IMR-90 (cell line): ENCODE measurements around the gene TMEM269. TPM values are rescaled to one million over a fixed set of nuclear protein-coding genes. Genes with fewer than 3 reads are reported as not detected.

Source experiments
- ATAC-seq: fragments of 200-7000 bp; cut with Tn5 transposase; 2 replicates; pipeline ENCODE4 v1.9.1; 2020; ENCODE audit warnings: low read depth, mild to moderate bottlenecking, moderate library complexity
- Bru-seq: library from RNA; stranded (reverse); fragments of 400-500 nt; gene quantifications from one replicate; lab custom pipeline; 2021; lab: Mats Ljungman, UMichigan
- BruChase-seq, 2 experiments: library from RNA; stranded (reverse); fragments of 400-500 nt; gene quantifications; one replicate each; lab custom pipeline; 2021; lab: Mats Ljungman, UMichigan
- BruUV-seq: library from RNA; stranded (reverse); fragments of 400-500 nt; replicated peaks from 2 replicates; lab custom pipeline; 2021; lab: Mats Ljungman, UMichigan
- CTCF ChIA-PET: fragments of 300-600 bp; formaldehyde crosslinking; extraction: SDS; loops from one replicate; lab custom pipeline; 2021; ENCODE audit warnings: antibody characterized with exemption; lab: Yijun Ruan, JAX
- POLR2A ChIA-PET: fragments of 300-600 bp; sonication (Branson Sonifier 250); formaldehyde crosslinking; loops from one replicate; lab custom pipeline; 2022; ENCODE audit warnings: antibody characterized with exemption; ENCODE audit not compliant: unreplicated experiment; lab: Charles Lee
- DNase-seq: peaks from one replicate; pipeline ENCODE4 v3.0.0; 2013
- H2AFZ ChIP-seq: replicated peaks from 2 replicates; pipeline ENCODE3; 2013; ENCODE audit warnings: low read length, mild to moderate bottlenecking; ENCODE audit not compliant: poor library complexity
- H2AK5ac ChIP-seq: 2 replicates; pipeline ENCODE4 v1.6.1; 2013; ENCODE audit warnings: low read depth, low read length, inconsistent platforms
- H2AK9ac ChIP-seq: replicated peaks from 2 replicates; pipeline ENCODE3; 2013; ENCODE audit warnings: mild to moderate bottlenecking, low read depth, low read length, moderate library complexity; ENCODE audit not compliant: poor library complexity
- H2BK120ac ChIP-seq: 2 replicates; pipeline ENCODE4 v1.6.1; 2013; ENCODE audit warnings: low read depth, low read length, inconsistent platforms
- H2BK15ac ChIP-seq: 3 replicates; pipeline ENCODE4 v1.6.1; 2013; ENCODE audit warnings: low read depth, low read length, inconsistent platforms
- H2BK20ac ChIP-seq: 2 replicates; pipeline ENCODE4 v1.6.1; 2013; ENCODE audit warnings: low read depth, mild to moderate bottlenecking, inconsistent platforms, low read length, moderate library complexity
- H2BK5ac ChIP-seq: 2 replicates; pipeline ENCODE4 v1.6.1; 2013; ENCODE audit warnings: mild to moderate bottlenecking, low read depth, low read length, inconsistent platforms; ENCODE audit not compliant: poor library complexity, severe bottlenecking
- H3K14ac ChIP-seq: replicated peaks from 2 replicates; pipeline ENCODE4 v1.6.1; 2013; ENCODE audit warnings: low read depth, low read length, inconsistent platforms
- H3K18ac ChIP-seq: 2 replicates; pipeline ENCODE4 v1.6.1; 2013; ENCODE audit warnings: low read depth, low read length, control low read depth
- H3K23ac ChIP-seq: 2 replicates; pipeline ENCODE4 v1.6.1; 2013; ENCODE audit warnings: low read depth, low read length, inconsistent platforms
- H3K27ac ChIP-seq: 2 replicates; pipeline ENCODE4 v1.5.1; 2013; ENCODE audit warnings: mild to moderate bottlenecking, control low read depth, low read length; ENCODE audit not compliant: insufficient read depth
- H3K27me3 ChIP-seq: 2 replicates; pipeline ENCODE4 v1.6.1; 2013; ENCODE audit warnings: low read length; ENCODE audit not compliant: control insufficient read depth, insufficient read depth
- H3K36me3 ChIP-seq: 2 replicates; pipeline ENCODE4 v1.6.1; 2013; ENCODE audit warnings: low read length, mixed read lengths; ENCODE audit not compliant: control insufficient read depth, insufficient read depth
- H3K4ac ChIP-seq: 2 replicates; pipeline ENCODE4 v1.6.1; 2013; ENCODE audit warnings: low read depth, low read length, inconsistent platforms
- H3K4me1 ChIP-seq: 2 replicates; pipeline ENCODE4 v1.6.1; 2013; ENCODE audit warnings: low read length, mixed read lengths; ENCODE audit not compliant: control insufficient read depth, insufficient read depth
- H3K4me2 ChIP-seq: 2 replicates; pipeline ENCODE4 v1.6.1; 2013; ENCODE audit warnings: low read depth, mild to moderate bottlenecking, control low read depth, low read length, moderate library complexity
- H3K4me3 ChIP-seq: 2 replicates; pipeline ENCODE4 v1.5.1; 2013; ENCODE audit warnings: low read depth, mild to moderate bottlenecking, control low read depth, low read length, moderate library complexity; ENCODE audit not compliant: insufficient read depth
- H3K56ac ChIP-seq: 2 replicates; pipeline ENCODE4 v1.6.1; 2013; ENCODE audit warnings: low read length, inconsistent platforms; ENCODE audit not compliant: insufficient read depth; ENCODE audit errors: extremely low read depth
- H3K79me1 ChIP-seq, 2 experiments: 2 replicates each; pipeline ENCODE4 v1.6.1; 2013; ENCODE audit warnings: low read length in 2 of 2, inconsistent platforms in 1 of 2, low read depth in 1 of 2
- H3K9ac ChIP-seq: 2 replicates; pipeline ENCODE4 v1.6.1; 2013; ENCODE audit warnings: low read depth, low read length, control low read depth
- H3K9me1 ChIP-seq: 2 replicates; pipeline ENCODE4 v1.6.1; 2013; ENCODE audit warnings: low read length, inconsistent platforms; ENCODE audit not compliant: insufficient read depth
- H3K9me3 ChIP-seq: 2 replicates; pipeline ENCODE4 v1.6.1; 2013; ENCODE audit warnings: low read length; ENCODE audit not compliant: control insufficient read depth, insufficient read depth
- H4K20me1 ChIP-seq: 2 replicates; pipeline ENCODE4 v1.6.1; 2013; ENCODE audit warnings: low read length, inconsistent platforms; ENCODE audit not compliant: insufficient read depth
- H4K5ac ChIP-seq: 2 replicates; pipeline ENCODE4 v1.6.1; 2013; ENCODE audit warnings: mild to moderate bottlenecking, low read depth, low read length, control low read depth
- H4K8ac ChIP-seq, 2 experiments: 2 replicates each; pipeline ENCODE4 v1.6.1; 2013; ENCODE audit warnings: low read depth in 2 of 2, low read length in 2 of 2, control low read depth in 1 of 2, inconsistent platforms in 1 of 2
- H4K91ac ChIP-seq: 2 replicates; pipeline ENCODE4 v1.6.1; 2013; ENCODE audit warnings: low read depth, low read length, inconsistent platforms; ENCODE audit not compliant: insufficient read depth
- CTCF ChIP-seq: conservative IDR thresholded peaks from 2 replicates; pipeline ENCODE4 v1.5.1; 2012; ENCODE audit warnings: mild to moderate bottlenecking, low read depth, low read length, improper control_type of control experiment
- ELK1 ChIP-seq: fragments of 150-350 bp; IDR thresholded peaks from 2 replicates; pipeline ENCODE4 v1.6.1; 2016; ENCODE audit warnings: low read depth, mild to moderate bottlenecking, low read length, moderate library complexity, borderline replicate concordance
- FOS ChIP-seq: fragments of 150-350 bp; IDR thresholded peaks from 2 replicates; pipeline ENCODE4 v1.6.1; 2016; ENCODE audit warnings: low read depth, low read length
- MAFK ChIP-seq: IDR thresholded peaks from 2 replicates; pipeline ENCODE4 v1.6.1; 2012; ENCODE audit warnings: low read depth, low read length, improper control_type of control experiment
- MAZ ChIP-seq: IDR thresholded peaks from 2 replicates; pipeline ENCODE4 v1.6.1; 2012; ENCODE audit warnings: low read depth, mild to moderate bottlenecking, low read length, improper control_type of control experiment, moderate library complexity, borderline replicate concordance
- MXI1 ChIP-seq: IDR thresholded peaks from 2 replicates; pipeline ENCODE4 v1.6.1; 2012; ENCODE audit warnings: low read depth, mild to moderate bottlenecking, low read length, moderate library complexity, borderline replicate concordance
- NFE2L2 ChIP-seq: fragments of 150-350 bp; IDR thresholded peaks from 2 replicates; pipeline ENCODE4 v1.6.1; 2016; ENCODE audit warnings: low read depth, mild to moderate bottlenecking, low read length
- POLR2A ChIP-seq: IDR thresholded peaks from 2 replicates; pipeline ENCODE4 v1.6.1; 2012; ENCODE audit warnings: mild to moderate bottlenecking, low read depth, low read length
- RAD21 ChIP-seq: IDR thresholded peaks from 2 replicates; pipeline ENCODE4 v1.6.1; 2012; ENCODE audit warnings: low read length, improper control_type of control experiment
- RFX5 ChIP-seq: IDR thresholded peaks from 2 replicates; pipeline ENCODE4 v1.8.0; 2012; ENCODE audit warnings: low read depth, mild to moderate bottlenecking, low read length, moderate library complexity
- SMC3 ChIP-seq: fragments of 150-350 bp; IDR thresholded peaks from 2 replicates; pipeline ENCODE4 v1.6.1; 2016; ENCODE audit warnings: low read depth, mild to moderate bottlenecking, antibody characterized with exemption, low read length, moderate library complexity
- USF2 ChIP-seq: fragments of 150-350 bp; IDR thresholded peaks from 2 replicates; pipeline ENCODE4 v1.6.1; 2017; ENCODE audit warnings: mild to moderate bottlenecking, antibody characterized with exemption, low read length, low read depth
- WGBS, 2 experiments: methylation state at CpG; one replicate each; pipeline versions ENCODE4 v1.1.5 to v1.1.7; 2013; ENCODE audit warnings: missing lambda C conversion rate in 2 of 2; ENCODE audit not compliant: insufficient read length in 1 of 2; ENCODE audit errors: extremely low coverage in 2 of 2; 5-methylcytosine and 5-hydroxymethylcytosine counted together
- dilution Hi-C: fragments of 300-500 bp; cut with HindIII; formaldehyde crosslinking; loops from one replicate; pipeline ENCODE4 v1.14.3; 2018; ENCODE audit warnings: low sequenced_read_pairs; ENCODE audit not compliant: unreplicated experiment
- in situ Hi-C: fragments of 300-500 bp; cut with MboI; formaldehyde crosslinking; loops from 3 replicates; pipeline ENCODE4 v1.14.3; 2019; ENCODE audit warnings: low sequenced_read_pairs, inconsistent platforms, mixed read lengths
- intact Hi-C: fragments of 100-400 bp; cut with micrococcal nuclease; formaldehyde crosslinking; loops from 2 replicates; pipeline ENCODE4 v1.10.0; 2022
- long read RNA-seq: library from polyadenylated mRNA; unstranded; transcript quantifications from one replicate; pipeline ENCODE4 v2.0.0, GENCODE V29; 2021; ENCODE audit not compliant: unreplicated experiment
- polyA plus RNA-seq, 3 experiments: library from polyadenylated mRNA; depleted of rRNA; stranded (reverse); fragments of >200 nt; gene quantifications; 2 replicates each; pipeline ENCODE4 v1.2.3, GENCODE V29; 2012; ENCODE audit warnings: low replicate concordance in 1 of 3
- total RNA-seq: library from RNA; depleted of rRNA; stranded (reverse); fragments of >200 nt; gene quantifications from 2 replicates; pipeline ENCODE4 v1.2.3, GENCODE V29; 2012; rRNA removed

TMEM269 gene
- total RNA-seq (not detected in 2 replicates), polyA plus RNA-seq (2012; rRNA removed) (0.14 TPM in 1 of 2 replicates, not detected in the other), Bru-seq, nascent RNA (percentile 24 among the genes with signal in this experiment), BruChase-seq, experiment 1, labeled RNA remaining after a 6-hour chase (percentile 39 among the genes with signal in this experiment), BruChase-seq, experiment 2, labeled RNA remaining after a 2-hour chase (percentile 40 among the genes with signal in this experiment)
- not detected in 2 replicates for polyA plus RNA-seq (2012; cell fraction: cytosol; rRNA removed)
- 0.02 and 0.06 TPM in 2 replicates for polyA plus RNA-seq (2012; cell fraction: nucleus; rRNA removed; ENCODE audit: low replicate concordance)
- long read RNA-seq, result 0 reads

GRCh38 chr1:42784946-42785693 lies at the start of gene TMEM269:
Gene TMEM269 (plus strand): TSS chr1:42784991. CDS start chr1:42789894, 4,903 bp downstream.
- peak within 1 kb of the TSS; percentile 35; the same call in 1 of the 2 replicates for H3K4ac ChIP-seq
- H3K79me1 ChIP-seq, result no peaks in the 10 kb centered on the region; a peak in 1 of 4 replicates
- peak within 1 kb of the TSS; percentile 79 for H3K23ac ChIP-seq
- peak within 1 kb of the TSS; percentile 91 for H2AFZ ChIP-seq
- no peak within 1 kb of the TSS for H3K9ac ChIP-seq
- dilution Hi-C loops (no loop called here), intact Hi-C loops (no loop called here), in situ Hi-C loops (loop anchor here (10.0 kb wide), 1 partner anchor 130 kb away; no protein-coding TSS in a partner anchor)
- no peaks in the 10 kb centered on the region for H3K27me3 ChIP-seq
- 22% methylated on average over 42 of the region's 54 CpGs; no CpG with 5 or more reads in 1 of the 2 experiments for WGBS, 2 experiments
- no peak within 1 kb of the TSS; the same call in 1 of the 2 replicates for H4K5ac ChIP-seq
- H3K4me1 ChIP-seq, result peaks cover 3% of the 10 kb centered on the region; the same call in 1 of the 2 replicates
- no peak within 1 kb of the TSS for H3K27ac ChIP-seq
- peaks cover 4% of the 10 kb centered on the region for H3K36me3 ChIP-seq
- peak within 1 kb of the TSS; percentile 78 for H3K4me2 ChIP-seq
- peak within 1 kb of the TSS; percentile 38 for H3K4me3 ChIP-seq
- CTCF ChIA-PET, result no interaction called here
- H3K56ac ChIP-seq, result no peak within 1 kb of the TSS
- no peak for DNase-seq
- H3K9me3 ChIP-seq, result no peaks in the 10 kb centered on the region
- no peak within 1 kb of the TSS for H2BK5ac ChIP-seq
- no peak within 1 kb of the TSS for H2BK120ac ChIP-seq
- peak within 1 kb of the TSS; percentile 27; the same call in 1 of the 2 replicates for H3K14ac ChIP-seq
- H3K18ac ChIP-seq, result no peak within 1 kb of the TSS; the same call in 1 of the 2 replicates
- no peak within 1 kb of the TSS for H4K91ac ChIP-seq
- no peak within 1 kb of the TSS for H2BK15ac ChIP-seq
- H3K9me1 ChIP-seq, result peaks cover 5% of the 10 kb centered on the region; the same call in 1 of the 2 replicates
- peak; percentile 78 for ATAC-seq
- H2BK20ac ChIP-seq, result no peak within 1 kb of the TSS
- H2AK5ac ChIP-seq, result no peak within 1 kb of the TSS
- peak within 1 kb of the TSS; percentile 73 for H2AK9ac ChIP-seq
- no TSS peak for BruUV-seq
- peak within 1 kb of the TSS; percentile 27 to 46; a peak in 1 of 4 replicates for H4K8ac ChIP-seq
- H4K20me1 ChIP-seq, result no peaks in the 10 kb centered on the region; the same call in 1 of the 2 replicates
- POLR2A ChIA-PET, result no interaction called here
- no peak for TF ChIP-seq MAZ
- TF ChIP-seq RFX5, result no peak
- no peak for TF ChIP-seq NFE2L2
- no peak for TF ChIP-seq ELK1
- no peak for TF ChIP-seq CTCF
- TF ChIP-seq MXI1, result no peak
- no peak for TF ChIP-seq SMC3
- TF ChIP-seq RAD21, result no peak
- TF ChIP-seq POLR2A, result no peak
- no peak for TF ChIP-seq FOS
- TF ChIP-seq USF2, result no peak
- TF ChIP-seq MAFK, result no peak
